Measurements from ENCODE around the gene PLIN1. TPM values are rescaled to one million over a fixed set of nuclear protein-coding genes. Genes with fewer than 3 reads are reported as not detected.

The PLIN1 gene
- total and polyA plus RNA-seq, 10 of the 15 experiments (the other 5 are each of a cell fraction or from before 2014, with no cell fraction given), result 0.05 to 0.13 (median 0.09) TPM; not detected in 6

DNA sequence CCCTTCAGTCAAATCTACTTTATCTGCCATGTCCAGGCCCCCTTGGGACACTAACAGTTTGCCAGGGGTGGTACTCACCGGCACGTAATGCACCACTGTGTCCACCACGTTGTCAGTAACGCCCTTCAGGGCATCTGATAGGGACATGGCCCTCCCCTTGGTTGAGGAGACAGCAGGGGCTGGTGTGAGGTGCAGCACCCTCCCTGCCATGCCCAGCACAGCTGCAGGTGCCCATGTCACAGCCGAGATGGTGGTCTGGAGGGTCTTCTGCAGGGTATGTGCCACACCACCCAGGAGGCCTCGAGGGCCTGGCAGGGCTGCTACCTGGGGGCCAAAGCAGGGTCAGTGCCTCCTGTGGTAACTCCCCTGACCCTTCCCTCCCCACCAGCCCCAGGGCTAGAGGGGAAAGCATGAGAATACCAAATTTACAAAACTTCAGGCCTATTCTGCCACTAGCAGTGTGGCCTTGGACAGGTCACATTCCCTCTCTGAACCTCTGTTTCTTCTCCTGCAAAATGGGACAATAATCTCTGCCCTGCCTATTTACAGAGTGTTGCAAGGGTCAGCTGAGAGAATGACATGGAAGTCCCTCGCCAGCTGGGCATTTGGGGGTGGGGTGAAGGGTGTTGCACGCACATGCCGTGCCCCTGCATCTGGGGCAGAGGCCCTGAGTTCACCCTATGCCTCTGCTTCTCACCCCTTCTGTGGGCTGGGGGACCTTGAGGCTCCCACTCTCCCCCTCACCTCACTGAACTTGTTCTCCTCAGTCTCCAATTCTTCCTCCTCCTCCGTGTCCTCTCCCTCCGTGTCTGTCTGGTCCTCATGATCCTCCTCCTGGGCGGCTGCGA lies 12.1 kb downstream of the PLIN1 start:
- FAIRE-seq, result no peak
- SMC1A ChIA-PET (ENCODE audit: uncharacterized antibody, unreplicated experiment), result no interaction called here

More for the DNA sequence above, 12.1 kb downstream of the PLIN1 start:
- H3K4me2 ChIP-seq (ENCODE audit: control insufficient read depth, insufficient read depth), result no peak overlapping the region
- no peak overlapping the region for H2AFZ ChIP-seq (ENCODE audit: control insufficient read depth, low read depth, low read length)
- H3K79me2 ChIP-seq (ENCODE audit: control insufficient read depth, insufficient read depth, low read length), result no peaks in the 10 kb centered on the region
- in situ Hi-C loops (cut with MboI), result no loop called here
- H3K27me3 ChIP-seq (replicated peaks in 1 of 2; ENCODE audit: control insufficient read depth in 2 of 2, insufficient read depth in 2 of 2, low read length in 1 of 2), result peaks cover 0 to 2% of the 10 kb centered on the region in 2 experiments; a peak in 1 of 4 replicates
- POLR2A ChIA-PET, result no interaction called here
- no peak overlapping the region for H3K4me3 ChIP-seq
- H3K27ac ChIP-seq (ENCODE audit: control insufficient read depth, insufficient read depth), result no peak overlapping the region
- no peak overlapping the region for H3K9ac ChIP-seq (ENCODE audit: control insufficient read depth, insufficient read depth, low read length)
- 69% methylated on average over 10 of the region's 13 CpGs for WGBS (ENCODE audit: insufficient coverage, insufficient replicate concordance, low lambda C conversion rate, missing lambda C conversion rate)
- no peaks in the 10 kb centered on the region for H3K9me3 ChIP-seq (replicated peaks; ENCODE audit: control insufficient read depth, insufficient read depth, low read length)
- no peaks in the 10 kb centered on the region for H3K36me3 ChIP-seq (ENCODE audit: control insufficient read depth in 2 of 2, insufficient read depth in 2 of 2, low read length in 1 of 2)
- no peak for ATAC-seq
- H3K4me1 ChIP-seq (ENCODE audit: control insufficient read depth, insufficient read depth, low read length), result no peaks in the 10 kb centered on the region
- H4K20me1 ChIP-seq (ENCODE audit: control insufficient read depth, insufficient read depth), result no peaks in the 10 kb centered on the region
- BruUV-seq (replicated peaks), result no TSS peak
- no peak for DNase-seq (ENCODE audit: low read depth, low spot score)
- intact Hi-C loops (cut with micrococcal nuclease; ENCODE audit: unreplicated experiment), result no loop called here
- TF ChIP-seq HDAC6 (IDR thresholded peaks at IDR 0.05; ENCODE audit: unreplicated experiment) (no peak), TCF7 (IDR thresholded peaks at IDR 0.05; ENCODE audit: borderline replicate concordance) (no peak), MTA2 (IDR thresholded peaks at IDR 0.05; ENCODE audit: low read depth) (no peak), CREM (IDR thresholded peaks at IDR 0.05; ENCODE audit: low read depth) (no peak), SREBF2 (IDR thresholded peaks at IDR 0.05; ENCODE audit: low read length) (no peak), CREB1 (IDR thresholded peaks at IDR 0.05; ENCODE audit: low read depth) (no peak), STAT1 (conservative IDR thresholded peaks at IDR 0.05) (no peak), RFX5 (IDR thresholded peaks at IDR 0.05; ENCODE audit: low read depth, low read length) (no peak)
- TF ChIP-seq, protein P1, sequence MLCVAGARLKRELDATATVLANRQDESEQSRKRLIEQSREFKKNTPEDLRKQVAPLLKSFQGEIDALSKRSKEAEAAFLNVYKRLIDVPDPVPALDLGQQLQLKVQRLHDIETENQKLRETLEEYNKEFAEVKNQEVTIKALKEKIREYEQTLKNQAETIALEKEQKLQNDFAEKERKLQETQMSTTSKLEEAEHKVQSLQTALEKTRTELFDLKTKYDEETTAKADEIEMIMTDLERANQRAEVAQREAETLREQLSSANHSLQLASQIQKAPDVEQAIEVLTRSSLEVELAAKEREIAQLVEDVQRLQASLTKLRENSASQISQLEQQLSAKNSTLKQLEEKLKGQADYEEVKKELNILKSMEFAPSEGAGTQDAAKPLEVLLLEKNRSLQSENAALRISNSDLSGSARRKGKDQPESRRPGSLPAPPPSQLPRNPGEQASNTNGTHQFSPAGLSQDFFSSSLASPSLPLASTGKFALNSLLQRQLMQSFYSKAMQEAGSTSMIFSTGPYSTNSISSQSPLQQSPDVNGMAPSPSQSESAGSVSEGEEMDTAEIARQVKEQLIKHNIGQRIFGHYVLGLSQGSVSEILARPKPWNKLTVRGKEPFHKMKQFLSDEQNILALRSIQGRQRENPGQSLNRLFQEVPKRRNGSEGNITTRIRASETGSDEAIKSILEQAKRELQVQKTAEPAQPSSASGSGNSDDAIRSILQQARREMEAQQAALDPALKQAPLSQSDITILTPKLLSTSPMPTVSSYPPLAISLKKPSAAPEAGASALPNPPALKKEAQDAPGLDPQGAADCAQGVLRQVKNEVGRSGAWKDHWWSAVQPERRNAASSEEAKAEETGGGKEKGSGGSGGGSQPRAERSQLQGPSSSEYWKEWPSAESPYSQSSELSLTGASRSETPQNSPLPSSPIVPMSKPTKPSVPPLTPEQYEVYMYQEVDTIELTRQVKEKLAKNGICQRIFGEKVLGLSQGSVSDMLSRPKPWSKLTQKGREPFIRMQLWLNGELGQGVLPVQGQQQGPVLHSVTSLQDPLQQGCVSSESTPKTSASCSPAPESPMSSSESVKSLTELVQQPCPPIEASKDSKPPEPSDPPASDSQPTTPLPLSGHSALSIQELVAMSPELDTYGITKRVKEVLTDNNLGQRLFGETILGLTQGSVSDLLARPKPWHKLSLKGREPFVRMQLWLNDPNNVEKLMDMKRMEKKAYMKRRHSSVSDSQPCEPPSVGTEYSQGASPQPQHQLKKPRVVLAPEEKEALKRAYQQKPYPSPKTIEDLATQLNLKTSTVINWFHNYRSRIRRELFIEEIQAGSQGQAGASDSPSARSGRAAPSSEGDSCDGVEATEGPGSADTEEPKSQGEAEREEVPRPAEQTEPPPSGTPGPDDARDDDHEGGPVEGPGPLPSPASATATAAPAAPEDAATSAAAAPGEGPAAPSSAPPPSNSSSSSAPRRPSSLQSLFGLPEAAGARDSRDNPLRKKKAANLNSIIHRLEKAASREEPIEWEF (IDR thresholded peaks at IDR 0.05; ENCODE audit: insufficient replicate concordance, low read depth, low read length), result no peak
- TF ChIP-seq, protein P2, sequence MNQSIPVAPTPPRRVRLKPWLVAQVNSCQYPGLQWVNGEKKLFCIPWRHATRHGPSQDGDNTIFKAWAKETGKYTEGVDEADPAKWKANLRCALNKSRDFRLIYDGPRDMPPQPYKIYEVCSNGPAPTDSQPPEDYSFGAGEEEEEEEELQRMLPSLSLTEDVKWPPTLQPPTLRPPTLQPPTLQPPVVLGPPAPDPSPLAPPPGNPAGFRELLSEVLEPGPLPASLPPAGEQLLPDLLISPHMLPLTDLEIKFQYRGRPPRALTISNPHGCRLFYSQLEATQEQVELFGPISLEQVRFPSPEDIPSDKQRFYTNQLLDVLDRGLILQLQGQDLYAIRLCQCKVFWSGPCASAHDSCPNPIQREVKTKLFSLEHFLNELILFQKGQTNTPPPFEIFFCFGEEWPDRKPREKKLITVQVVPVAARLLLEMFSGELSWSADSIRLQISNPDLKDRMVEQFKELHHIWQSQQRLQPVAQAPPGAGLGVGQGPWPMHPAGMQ (IDR thresholded peaks at IDR 0.05; ENCODE audit: borderline replicate concordance), result no peak
- TF ChIP-seq, protein P3, sequence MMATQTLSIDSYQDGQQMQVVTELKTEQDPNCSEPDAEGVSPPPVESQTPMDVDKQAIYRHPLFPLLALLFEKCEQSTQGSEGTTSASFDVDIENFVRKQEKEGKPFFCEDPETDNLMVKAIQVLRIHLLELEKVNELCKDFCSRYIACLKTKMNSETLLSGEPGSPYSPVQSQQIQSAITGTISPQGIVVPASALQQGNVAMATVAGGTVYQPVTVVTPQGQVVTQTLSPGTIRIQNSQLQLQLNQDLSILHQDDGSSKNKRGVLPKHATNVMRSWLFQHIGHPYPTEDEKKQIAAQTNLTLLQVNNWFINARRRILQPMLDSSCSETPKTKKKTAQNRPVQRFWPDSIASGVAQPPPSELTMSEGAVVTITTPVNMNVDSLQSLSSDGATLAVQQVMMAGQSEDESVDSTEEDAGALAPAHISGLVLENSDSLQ (IDR thresholded peaks at IDR 0.05), result no peak
- RAD21 ChIA-PET (ENCODE audit: unreplicated experiment), result no interaction called here
- CTCF ChIA-PET, result no interaction called here
